Lung (tissue), 14 donors: ENCODE results near the gene USP17L15. TPM values are rescaled to one million over a fixed set of nuclear protein-coding genes. Genes with fewer than 3 reads are reported as not detected.
"Not testable (repeated sequence)": the region's sequence is repeated elsewhere in the genome, so short reads cannot be mapped to it uniquely, and the experiment has no call there.

ENCODE experiments used
- ATAC-seq: fragments of 200-7000 bp; cut with Tn5 transposase; one replicate; pipeline ENCODE4 v1.9.1; 2020; ENCODE audit warnings: moderate number of reproducible peaks; ENCODE audit not compliant: insufficient read depth, low FRiP score
- DNase-seq, 3 donors: peaks; one replicate each; pipeline ENCODE4 v3.0.0-alpha.2; 2013 to 2017
- H3K27ac ChIP-seq, 2 donors: one replicate each; pipeline ENCODE4 v1.5.1; 2013; ENCODE audit warnings: mild to moderate bottlenecking in 2 of 2, moderate library complexity in 2 of 2, control low read depth in 1 of 2, inconsistent platforms in 1 of 2, low read depth in 1 of 2, low read length in 1 of 2
- H3K27me3 ChIP-seq, 3 donors: one replicate each; pipeline ENCODE4 v1.5.1; 2013; ENCODE audit warnings: low read length in 2 of 3; ENCODE audit not compliant: control insufficient read depth in 3 of 3, insufficient read depth in 3 of 3
- H3K36me3 ChIP-seq, 4 donors: one replicate each; pipeline ENCODE4 v1.5.1; 2013; ENCODE audit warnings: low read length in 4 of 4, mild to moderate bottlenecking in 1 of 4, moderate library complexity in 1 of 4; ENCODE audit not compliant: control insufficient read depth in 4 of 4, insufficient read depth in 4 of 4
- H3K4me1 ChIP-seq, 5 donors: one replicate each; pipeline ENCODE4 v1.5.1; 2013; ENCODE audit warnings: low read length in 5 of 5, mild to moderate bottlenecking in 2 of 5, moderate library complexity in 1 of 5; ENCODE audit not compliant: control insufficient read depth in 5 of 5, insufficient read depth in 5 of 5
- H3K4me3 ChIP-seq: one replicate; pipeline ENCODE4 v1.5.1; 2013; ENCODE audit warnings: mild to moderate bottlenecking, control low read depth, moderate library complexity
- H3K9ac ChIP-seq, 2 donors: one replicate each; pipeline ENCODE4 v1.5.1; 2013; ENCODE audit warnings: low read length in 2 of 2, control low read depth in 1 of 2; ENCODE audit not compliant: insufficient read depth in 1 of 2
- H3K9me3 ChIP-seq, 4 donors: one replicate each; pipeline ENCODE4 v1.5.1; 2013; ENCODE audit warnings: low read length in 3 of 4, mild to moderate bottlenecking in 1 of 4, moderate library complexity in 1 of 4; ENCODE audit not compliant: control insufficient read depth in 4 of 4, insufficient read depth in 3 of 4
- WGBS, 2 donors: extraction: QIAGEN DNeasy Blood & Tissue Kit; methylation state at CpG; one replicate each; pipeline ENCODE4 v1.1.7; 2013; 5-methylcytosine and 5-hydroxymethylcytosine counted together
- long read RNA-seq, 5 donors: transcript quantifications; one replicate each; lab custom pipeline, GENCODE V29; 2026
- polyA plus RNA-seq, 2 donors: library from polyadenylated mRNA; stranded (reverse); fragments of 200-250 nt; gene quantifications; one replicate each; pipeline ENCODE4 v1.2.1, GENCODE V29; 2013
- total RNA-seq, 2 donors: library from RNA; depleted of rRNA in 1 of 2; stranded (reverse); fragments of >200 nt in 1 of 2; gene quantifications; one replicate each; pipeline ENCODE4 v1.2.1, GENCODE V29; 2014 to 2021
- donor health status: Bipolar disorder and iron deficiency.
- donor health status: healthy.
- donor health status: DM: yes; HTN: yes; CAD: no.

Gene USP17L15, protein sequence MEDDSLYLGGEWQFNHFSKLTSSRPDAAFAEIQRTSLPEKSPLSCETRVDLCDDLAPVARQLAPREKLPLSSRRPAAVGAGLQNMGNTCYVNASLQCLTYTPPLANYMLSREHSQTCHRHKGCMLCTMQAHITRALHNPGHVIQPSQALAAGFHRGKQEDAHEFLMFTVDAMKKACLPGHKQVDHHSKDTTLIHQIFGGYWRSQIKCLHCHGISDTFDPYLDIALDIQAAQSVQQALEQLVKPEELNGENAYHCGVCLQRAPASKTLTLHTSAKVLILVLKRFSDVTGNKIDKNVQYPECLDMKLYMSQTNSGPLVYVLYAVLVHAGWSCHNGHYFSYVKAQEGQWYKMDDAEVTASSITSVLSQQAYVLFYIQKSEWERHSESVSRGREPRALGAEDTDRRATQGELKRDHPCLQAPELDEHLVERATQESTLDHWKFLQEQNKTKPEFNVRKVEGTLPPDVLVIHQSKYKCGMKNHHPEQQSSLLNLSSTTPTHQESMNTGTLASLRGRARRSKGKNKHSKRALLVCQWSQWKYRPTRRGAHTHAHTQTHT
- total RNA-seq, result not detected
- polyA plus RNA-seq, result not detected
- long read RNA-seq, donor 1, result 0 reads
- long read RNA-seq, donor 2, result 0 reads
- long read RNA-seq, donor 3, result 0 reads
- long read RNA-seq, donor 4, result 0 reads
- long read RNA-seq, donor 5, result 0 reads

DNA sequence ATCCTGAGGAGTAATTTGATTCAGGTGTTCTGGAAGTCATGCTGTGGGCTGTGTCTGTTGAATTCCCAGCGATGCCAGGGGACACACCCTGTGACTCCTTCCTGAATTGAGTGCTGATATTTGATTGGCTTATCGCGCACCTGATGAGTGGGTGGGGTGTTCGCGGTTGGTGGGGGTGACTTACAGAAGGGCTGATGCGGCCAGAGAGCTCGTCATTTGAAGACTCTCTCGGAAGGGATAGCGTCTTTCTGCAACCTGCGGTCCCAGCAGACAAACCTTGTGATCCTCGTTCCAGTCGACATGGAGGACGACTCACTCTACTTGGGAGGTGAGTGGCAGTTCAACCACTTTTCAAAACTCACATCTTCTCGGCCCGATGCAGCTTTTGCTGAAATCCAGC is at the start of gene USP17L15:
Gene USP17L15, plus strand, starts transcription at position 301 of the 400 bp plus-strand sequence. Its CDS starts 0 bp downstream, at position 301.
- not testable (repeated sequence) for DNase-seq, ATAC-seq, H3K27me3 ChIP-seq, H3K9me3 ChIP-seq, H3K4me1 ChIP-seq, H3K27ac ChIP-seq, H3K4me3 ChIP-seq, H3K9ac ChIP-seq, H3K36me3 ChIP-seq
- no CpG with 5 or more reads among the region's 15 CpGs for WGBS, 2 donors

- WGBS, 2 donors, result no CpG with 5 or more reads among the region's 13 CpGs
- H3K9me3 ChIP-seq, ATAC-seq, H3K9ac ChIP-seq, H3K4me1 ChIP-seq, H3K27me3 ChIP-seq, H3K4me3 ChIP-seq, H3K27ac ChIP-seq, H3K36me3 ChIP-seq, DNase-seq: not testable (repeated sequence)
Observed at GRCh38 chr4:9210357-9210756, 23.8 kb upstream of the USP17L15 start, which contains the start of gene USP17L10. Gene USP17L10, plus strand, starts transcription at chr4:9210657. Its CDS starts 0 bp downstream, at chr4:9210657.

- 76 to 84% methylated on average over 11 of the region's 14 CpGs for WGBS, 2 donors
- H3K27ac ChIP-seq, H3K36me3 ChIP-seq, H3K9me3 ChIP-seq, H3K4me3 ChIP-seq, H3K9ac ChIP-seq, H3K27me3 ChIP-seq, DNase-seq, H3K4me1 ChIP-seq, ATAC-seq: not testable (repeated sequence)
Observed at GRCh38 chr4:9214701-9215100, 19.5 kb upstream of the USP17L15 start.

GRCh38 chr4:9215105-9215504 is 19.1 kb upstream of the USP17L15 start, which contains the start of gene USP17L11:
Gene USP17L11, plus strand, starts transcription at chr4:9215405. Its CDS starts 0 bp downstream, at chr4:9215405.
- H3K27ac ChIP-seq, H3K4me3 ChIP-seq, DNase-seq, ATAC-seq, H3K9ac ChIP-seq, H3K9me3 ChIP-seq, H3K36me3 ChIP-seq, H3K4me1 ChIP-seq, H3K27me3 ChIP-seq: not testable (repeated sequence)
- no CpG with 5 or more reads among the region's 14 CpGs for WGBS, 2 donors

GRCh38 chr4:9219852-9220251 is 14.3 kb upstream of the USP17L15 start, which contains the start of gene USP17L12:
Gene USP17L12, plus strand, starts transcription at chr4:9220152. Its CDS starts 0 bp downstream, at chr4:9220152.
- DNase-seq, H3K4me1 ChIP-seq, H3K4me3 ChIP-seq, H3K27me3 ChIP-seq, H3K36me3 ChIP-seq, H3K9me3 ChIP-seq, H3K9ac ChIP-seq, ATAC-seq, H3K27ac ChIP-seq: not testable (repeated sequence)
- no CpG with 5 or more reads among the region's 13 CpGs for WGBS, 2 donors

DNA sequence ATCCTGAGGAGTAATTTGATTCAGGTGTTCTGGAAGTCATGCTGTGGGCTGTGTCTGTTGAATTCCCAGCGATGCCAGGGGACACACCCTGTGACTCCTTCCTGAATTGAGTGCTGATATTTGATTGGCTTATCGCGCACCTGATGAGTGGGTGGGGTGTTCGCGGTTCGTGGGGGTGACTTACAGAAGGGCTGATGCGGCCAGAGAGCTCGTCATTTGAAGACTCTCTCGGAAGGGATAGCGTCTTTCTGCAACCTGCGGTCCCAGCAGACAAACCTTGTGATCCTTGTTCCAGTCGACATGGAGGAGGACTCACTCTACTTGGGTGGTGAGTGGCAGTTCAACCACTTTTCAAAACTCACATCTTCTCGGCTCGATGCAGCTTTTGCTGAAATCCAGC is 9.6 kb upstream of the USP17L15 start, which contains the start of gene USP17L13:
Gene USP17L13, plus strand, starts transcription at position 301 of the 400 bp plus-strand sequence. Its CDS starts 0 bp downstream, at position 301.
- not testable (repeated sequence) for H3K4me3 ChIP-seq, H3K9ac ChIP-seq, ATAC-seq, DNase-seq, H3K9me3 ChIP-seq, H3K4me1 ChIP-seq, H3K36me3 ChIP-seq, H3K27me3 ChIP-seq, H3K27ac ChIP-seq
- no CpG with 5 or more reads among the region's 14 CpGs for WGBS, 2 donors

GRCh38 chr4:9230249-9230648 is 3.9 kb upstream of the USP17L15 start:
- not testable (repeated sequence) for H3K4me3 ChIP-seq, H3K27me3 ChIP-seq, H3K9me3 ChIP-seq, ATAC-seq, H3K36me3 ChIP-seq, H3K4me1 ChIP-seq, H3K9ac ChIP-seq, DNase-seq, H3K27ac ChIP-seq
- WGBS, 2 donors, result 81 to 90% methylated on average over 5 of the region's 8 CpGs

GRCh38 chr4:9238461-9238860 is 4.3 kb downstream of the USP17L15 start:
- not testable (repeated sequence) for H3K27ac ChIP-seq, H3K36me3 ChIP-seq, H3K4me1 ChIP-seq, ATAC-seq, H3K27me3 ChIP-seq, H3K9me3 ChIP-seq, H3K4me3 ChIP-seq, DNase-seq, H3K9ac ChIP-seq
- 72 to 83% methylated on average over 9 to 11 of the region's 12 CpGs for WGBS, 2 donors
